Neural progenitor cell (in vitro differentiated cells): Measurements from ENCODE around the gene UNC13D.

Source experiments
- EZH2 ChIP-seq: fragments of 200-600 bp; sonication (generic); IDR thresholded peaks from 2 replicates; pipeline ENCODE4 v1.6.1; 2017; ENCODE audit warnings: antibody characterized with exemption, mild to moderate bottlenecking, moderate library complexity
- TF ChIP-seq, protein P1 (sequence below): fragments of 200-600 bp; sonication (generic); IDR thresholded peaks from 2 replicates; pipeline ENCODE4 v1.5.1; 2017; ENCODE audit warnings: antibody characterized with exemption, mild to moderate bottlenecking

DNA sequence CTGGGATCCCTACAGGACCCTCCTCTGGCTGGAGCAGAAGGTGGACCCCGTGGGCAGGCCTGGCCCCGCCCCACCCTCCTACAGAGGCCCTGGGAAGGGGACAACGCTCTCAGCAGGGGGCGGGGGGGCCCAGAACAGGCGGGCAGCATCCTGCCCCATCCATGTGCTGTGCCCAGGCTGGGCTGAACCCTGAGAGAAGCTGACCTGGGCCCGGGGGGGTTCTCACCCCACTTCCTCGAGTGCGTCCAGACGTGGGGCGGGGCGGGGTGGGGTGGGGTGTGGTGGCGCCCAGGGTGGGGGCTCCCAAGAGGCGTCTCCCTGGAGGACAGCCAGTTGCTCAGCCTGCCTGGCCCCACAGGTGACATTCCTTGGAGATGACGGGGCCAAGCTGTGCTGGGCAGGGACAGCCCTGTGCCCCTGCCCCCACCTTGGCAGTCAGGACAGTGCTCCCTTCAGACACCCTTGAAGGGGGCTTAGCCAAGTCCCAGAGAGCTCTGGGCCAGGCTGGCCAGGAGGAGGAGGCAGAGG, 390 bp upstream of the UNC13D start:
- no peak for TF ChIP-seq EZH2
- TF ChIP-seq, protein P1, sequence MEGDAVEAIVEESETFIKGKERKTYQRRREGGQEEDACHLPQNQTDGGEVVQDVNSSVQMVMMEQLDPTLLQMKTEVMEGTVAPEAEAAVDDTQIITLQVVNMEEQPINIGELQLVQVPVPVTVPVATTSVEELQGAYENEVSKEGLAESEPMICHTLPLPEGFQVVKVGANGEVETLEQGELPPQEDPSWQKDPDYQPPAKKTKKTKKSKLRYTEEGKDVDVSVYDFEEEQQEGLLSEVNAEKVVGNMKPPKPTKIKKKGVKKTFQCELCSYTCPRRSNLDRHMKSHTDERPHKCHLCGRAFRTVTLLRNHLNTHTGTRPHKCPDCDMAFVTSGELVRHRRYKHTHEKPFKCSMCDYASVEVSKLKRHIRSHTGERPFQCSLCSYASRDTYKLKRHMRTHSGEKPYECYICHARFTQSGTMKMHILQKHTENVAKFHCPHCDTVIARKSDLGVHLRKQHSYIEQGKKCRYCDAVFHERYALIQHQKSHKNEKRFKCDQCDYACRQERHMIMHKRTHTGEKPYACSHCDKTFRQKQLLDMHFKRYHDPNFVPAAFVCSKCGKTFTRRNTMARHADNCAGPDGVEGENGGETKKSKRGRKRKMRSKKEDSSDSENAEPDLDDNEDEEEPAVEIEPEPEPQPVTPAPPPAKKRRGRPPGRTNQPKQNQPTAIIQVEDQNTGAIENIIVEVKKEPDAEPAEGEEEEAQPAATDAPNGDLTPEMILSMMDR = no peak
